Karpas-422 (cell line): Measurements from ENCODE around the gene CLCC1. TPM values are rescaled to one million over a fixed set of nuclear protein-coding genes. Genes with fewer than 3 reads are reported as not detected.
"Not testable (repeated sequence)": the region's sequence is repeated elsewhere in the genome, so short reads cannot be mapped to it uniquely, and the experiment has no call there.

ENCODE experiments used
- DNase-seq: peaks from one replicate; pipeline ENCODE4 v3.0.0-alpha.2; 2015
- H2AFZ ChIP-seq: fragments of 200-600 bp; sonication (generic); 2 replicates; pipeline ENCODE4 v1.6.1; 2014; ENCODE audit warnings: antibody characterized with exemption, low read length, mixed read lengths
- H3K27ac ChIP-seq: fragments of 200-600 bp; sonication (generic); 2 replicates; pipeline ENCODE4 v1.5.1; 2014; ENCODE audit warnings: mild to moderate bottlenecking, low read length, moderate library complexity
- H3K27me3 ChIP-seq: fragments of 200-600 bp; sonication (generic); 2 replicates; pipeline ENCODE4 v1.6.1; 2014; ENCODE audit warnings: low read length, mixed read lengths
- H3K36me3 ChIP-seq: fragments of 200-600 bp; sonication (generic); 2 replicates; pipeline ENCODE4 v1.6.1; 2014; ENCODE audit warnings: low read length, mixed read lengths; ENCODE audit not compliant: insufficient read depth
- H3K4me1 ChIP-seq: fragments of 200-600 bp; sonication (generic); 2 replicates; pipeline ENCODE4 v1.6.1; 2014; ENCODE audit warnings: mild to moderate bottlenecking, low read length, mixed read lengths
- H3K4me2 ChIP-seq: fragments of 200-600 bp; sonication (generic); 2 replicates; pipeline ENCODE4 v1.6.1; 2014; ENCODE audit warnings: low read length, low read depth, mild to moderate bottlenecking; ENCODE audit not compliant: poor library complexity, severe bottlenecking
- H3K4me3 ChIP-seq: fragments of 200-600 bp; sonication (generic); 2 replicates; pipeline ENCODE4 v1.5.1; 2014; ENCODE audit warnings: mild to moderate bottlenecking, antibody characterized with exemption, low read length, mixed read lengths
- H3K79me2 ChIP-seq: fragments of 200-600 bp; sonication (generic); 2 replicates; pipeline ENCODE4 v1.6.1; 2014; ENCODE audit warnings: mild to moderate bottlenecking, low read length, mixed read lengths
- H3K9ac ChIP-seq: fragments of 200-600 bp; sonication (generic); 2 replicates; pipeline ENCODE4 v1.6.0; 2014; ENCODE audit warnings: low read length
- H3K9me2 ChIP-seq: fragments of 200-600 bp; sonication (generic), shearing (Covaris generic); replicated peaks from 2 replicates; pipeline ENCODE4 v1.6.0; 2014; ENCODE audit warnings: mild to moderate bottlenecking, low read length, moderate library complexity; ENCODE audit not compliant: insufficient read depth
- H3K9me3 ChIP-seq: fragments of 300-700, 200-600 bp; sonication (generic); 2 replicates; pipeline ENCODE4 v1.6.1; 2014; ENCODE audit warnings: low read length, mixed read lengths
- H4K20me1 ChIP-seq: fragments of 200-600 bp; sonication (generic); 2 replicates; pipeline ENCODE4 v1.6.1; 2014; ENCODE audit warnings: mild to moderate bottlenecking, antibody characterized with exemption, low read length, low read depth; ENCODE audit not compliant: insufficient read depth
- total RNA-seq: library from RNA; depleted of rRNA; stranded (reverse); fragments of >200 nt; shearing (Covaris generic); gene quantifications from 2 replicates; pipeline ENCODE4 v1.2.3, GENCODE V29; 2014; ENCODE audit warnings: low replicate concordance; rRNA removed

The CLCC1 gene
- 20.6 and 24.0 TPM in 2 replicates for total RNA-seq

- Histone ChIP-seq H3K36me3 (no peaks in the 10 kb centered on the region), H4K20me1 (no peaks in the 10 kb centered on the region), H3K27ac (peak within 1 kb of the TSS; percentile 90), H2AFZ (peak within 1 kb of the TSS; percentile 73), H3K4me2 (peak within 1 kb of the TSS; percentile 77), H3K9me2 (no peaks in the 10 kb centered on the region), H3K27me3 (no peaks in the 10 kb centered on the region), H3K4me3 (peak within 1 kb of the TSS; percentile 92), H3K9me3 (no peaks in the 10 kb centered on the region), H3K9ac (peak within 1 kb of the TSS; percentile 88), H3K4me1 (peaks cover 27% of the 10 kb centered on the region), H3K79me2 (peaks cover 47% of the 10 kb centered on the region)
- DNase-seq = peak; percentile 97
These were observed at the start of gene CLCC1 for GRCh38 chr1:108963052-108963686. TSS of gene CLCC1 (minus strand) at chr1:108963484. CDS start at chr1:108950437, 13,047 bp downstream.

GRCh38 chr1:109011335-109011734, 48.1 kb upstream of the CLCC1 start:
- Histone ChIP-seq H4K20me1 (no peaks in the 10 kb centered on the region), H3K4me3 (no peak overlapping the region), H3K9me3 (no peaks in the 10 kb centered on the region), H3K36me3 (peaks cover 24% of the 10 kb centered on the region; the same call in 1 of the 2 replicates), H3K9me2 (no peaks in the 10 kb centered on the region), H2AFZ (no peak overlapping the region), H3K9ac (no peak overlapping the region), H3K27ac (no peak overlapping the region), H3K4me2 (no peak overlapping the region), H3K4me1 (no peaks in the 10 kb centered on the region), H3K27me3 (no peaks in the 10 kb centered on the region), H3K79me2 (peaks cover 3% of the 10 kb centered on the region; the same call in 1 of the 2 replicates)
- no peak for DNase-seq

GRCh38 chr1:108996622-108997021, 33.3 kb upstream of the CLCC1 start:
- H3K27me3 ChIP-seq, H2AFZ ChIP-seq, H3K4me2 ChIP-seq, H3K4me1 ChIP-seq, DNase-seq, H3K27ac ChIP-seq, H3K9me2 ChIP-seq, H3K79me2 ChIP-seq, H3K4me3 ChIP-seq, H3K9me3 ChIP-seq, H4K20me1 ChIP-seq, H3K9ac ChIP-seq: not testable (repeated sequence)
- peaks cover 34% of the 10 kb centered on the region for H3K36me3 ChIP-seq

GRCh38 chr1:108983114-108983513, 19.8 kb upstream of the CLCC1 start:
- H3K27ac ChIP-seq = no peak overlapping the region
- H3K4me1 ChIP-seq = peaks cover 7% of the 10 kb centered on the region
- H3K9me3 ChIP-seq = no peaks in the 10 kb centered on the region
- no peak overlapping the region for H2AFZ ChIP-seq
- no peaks in the 10 kb centered on the region for H3K9me2 ChIP-seq
- H3K79me2 ChIP-seq = no peaks in the 10 kb centered on the region
- no peak overlapping the region for H3K4me3 ChIP-seq
- H3K9ac ChIP-seq = no peak overlapping the region
- peaks cover 19% of the 10 kb centered on the region; the same call in 1 of the 2 replicates for H3K36me3 ChIP-seq
- H4K20me1 ChIP-seq = no peaks in the 10 kb centered on the region
- H3K4me2 ChIP-seq = no peak overlapping the region
- DNase-seq = no peak
- H3K27me3 ChIP-seq = no peaks in the 10 kb centered on the region

- no peaks in the 10 kb centered on the region for H3K79me2 ChIP-seq
- H4K20me1 ChIP-seq = no peaks in the 10 kb centered on the region
- no peak overlapping the region for H3K4me3 ChIP-seq
- no peak overlapping the region for H3K4me2 ChIP-seq
- H3K4me1 ChIP-seq = peaks cover 7% of the 10 kb centered on the region
- no peaks in the 10 kb centered on the region for H3K27me3 ChIP-seq
- H3K9me3 ChIP-seq = no peaks in the 10 kb centered on the region
- no peak overlapping the region for H3K9ac ChIP-seq
- H2AFZ ChIP-seq = no peak overlapping the region
- no peaks in the 10 kb centered on the region for H3K9me2 ChIP-seq
- DNase-seq = no peak
- no peak overlapping the region for H3K27ac ChIP-seq
- peaks cover 5% of the 10 kb centered on the region; the same call in 1 of the 2 replicates for H3K36me3 ChIP-seq
These were observed 13.4 kb upstream of the CLCC1 start for GRCh38 chr1:108976658-108977057.

- Histone ChIP-seq H3K4me3 (no peak overlapping the region), H3K4me1 (peaks cover 14% of the 10 kb centered on the region), H3K9ac (no peak overlapping the region), H3K9me3 (no peaks in the 10 kb centered on the region), H3K9me2 (no peaks in the 10 kb centered on the region), H3K36me3 (0 out of 2 replicates have a peak, but pooled peaks cover 13% of the 10 kb centered on the region), H3K27ac (no peak overlapping the region), H3K4me2 (no peak overlapping the region), H3K79me2 (no peaks in the 10 kb centered on the region), H2AFZ (no peak overlapping the region), H4K20me1 (no peaks in the 10 kb centered on the region), H3K27me3 (no peaks in the 10 kb centered on the region)
- DNase-seq = no peak
These were observed 9.7 kb upstream of the CLCC1 start for GRCh38 chr1:108972951-108973350.

- H3K27me3 ChIP-seq = no peaks in the 10 kb centered on the region
- H2AFZ ChIP-seq = no peak overlapping the region
- H3K4me2 ChIP-seq = no peak overlapping the region
- DNase-seq = no peak
- H3K4me3 ChIP-seq = no peak overlapping the region
- H3K9ac ChIP-seq = no peak overlapping the region
- peaks cover 14% of the 10 kb centered on the region for H3K4me1 ChIP-seq
- H3K79me2 ChIP-seq = no peaks in the 10 kb centered on the region
- 0 out of 2 replicates have a peak, but pooled peaks cover 13% of the 10 kb centered on the region for H3K36me3 ChIP-seq
- H3K27ac ChIP-seq = no peak overlapping the region
- no peaks in the 10 kb centered on the region for H3K9me2 ChIP-seq
- no peaks in the 10 kb centered on the region for H3K9me3 ChIP-seq
- H4K20me1 ChIP-seq = no peaks in the 10 kb centered on the region
These were observed 6.1 kb upstream of the CLCC1 start for GRCh38 chr1:108969346-108969745.

- Histone ChIP-seq H3K4me3 (peak overlapping the region; percentile 92), H2AFZ (peak overlapping the region; percentile 33; the same call in 1 of the 2 replicates), H3K36me3 (no peaks in the 10 kb centered on the region), H3K9me2 (no peaks in the 10 kb centered on the region), H3K27me3 (no peaks in the 10 kb centered on the region), H3K27ac (peak overlapping the region; percentile 90), H4K20me1 (no peaks in the 10 kb centered on the region), H3K4me1 (peaks cover 27% of the 10 kb centered on the region), H3K9ac (peak overlapping the region; percentile 88), H3K9me3 (no peaks in the 10 kb centered on the region), H3K4me2 (peak overlapping the region; percentile 77), H3K79me2 (peaks cover 52% of the 10 kb centered on the region)
- DNase-seq = peak; percentile 78
These were observed 618 bp downstream of the CLCC1 start for GRCh38 chr1:108962681-108963051.
